HepG2 (cell line): Measurements from ENCODE around the gene FBXO28. TPM values are rescaled to one million over a fixed set of nuclear protein-coding genes. Genes with fewer than 3 reads are reported as not detected.

ENCODE experiments used
- ATF7 ChIP-seq, 2 experiments: fragments of 450-650 bp in 1 of 2; sonication (generic) in 1 of 2; formaldehyde crosslinking in 1 of 2; IDR thresholded peaks; 2 replicates each; pipeline versions ENCODE4 v1.4.0 to v1.6.1; 2016 to 2020; ENCODE audit warnings: antibody characterized with exemption in 1 of 2, mild to moderate bottlenecking in 1 of 2, missing genetic modification reagents in 1 of 2
- BHLHE40 ChIP-seq: IDR thresholded peaks from 2 replicates; pipeline ENCODE4 v1.6.1; 2011; ENCODE audit warnings: low read length, improper control_type of control experiment
- CENPT ChIP-seq: sonication (generic); formaldehyde crosslinking; IDR thresholded peaks from 2 replicates; pipeline ENCODE4 v1.8.0; 2022; ENCODE audit warnings: low read depth, mild to moderate bottlenecking, moderate library complexity, missing genetic modification reagents
- CREB1 ChIP-seq, 2 experiments: fragments of 450-650 bp in 1 of 2; IDR thresholded peaks; 2 replicates each; pipeline ENCODE4 v1.6.1; 2016 to 2017; ENCODE audit warnings: control low read depth in 1 of 2, mild to moderate bottlenecking in 1 of 2, missing compliant biosample characterization in 1 of 2, missing genetic modification characterization in 1 of 2
- ELF3 ChIP-seq: IDR thresholded peaks from 2 replicates; pipeline ENCODE4 v1.6.1; 2016; ENCODE audit warnings: missing genetic modification reagents, missing compliant biosample characterization
- LCORL ChIP-seq, 2 experiments: fragments of 450-650 bp in 1 of 2; sonication (generic) in 1 of 2; formaldehyde crosslinking in 1 of 2; IDR thresholded peaks; 2 replicates each; pipeline versions ENCODE4 v1.5.0 to v1.6.1; 2017 to 2020; ENCODE audit warnings: antibody characterized with exemption in 1 of 2, missing genetic modification reagents in 1 of 2
- MLLT10 ChIP-seq: sonication (generic); formaldehyde crosslinking; IDR thresholded peaks from 2 replicates; pipeline ENCODE4 v1.4.0; 2020; ENCODE audit warnings: missing genetic modification reagents
- NFATC3 ChIP-seq: sonication (generic); formaldehyde crosslinking; IDR thresholded peaks from 2 replicates; pipeline ENCODE4 v1.5.1; 2020; ENCODE audit warnings: mild to moderate bottlenecking, missing genetic modification reagents
- NFIC ChIP-seq: IDR thresholded peaks from 2 replicates; pipeline ENCODE4 v1.6.1; 2012; ENCODE audit warnings: mild to moderate bottlenecking, low read length, inconsistent platforms
- NPAS2 ChIP-seq: sonication (generic); formaldehyde crosslinking; IDR thresholded peaks from 2 replicates; pipeline ENCODE4 v1.8.0; 2022; ENCODE audit warnings: mild to moderate bottlenecking, missing genetic modification reagents, borderline replicate concordance
- PAX8 ChIP-seq: sonication (generic); formaldehyde crosslinking; IDR thresholded peaks from 2 replicates; pipeline ENCODE4 v1.8.0; 2022; ENCODE audit warnings: mild to moderate bottlenecking, missing genetic modification reagents, borderline replicate concordance
- PCBP2 ChIP-seq: fragments of 200-400 bp; formaldehyde crosslinking; optimal IDR thresholded peaks from 2 replicates; pipeline ENCODE3; 2018; ENCODE audit warnings: low read length, low read depth; ENCODE audit not compliant: poor library complexity, severe bottlenecking
- PHF21A ChIP-seq: sonication (generic); formaldehyde crosslinking; IDR thresholded peaks from 2 replicates; pipeline ENCODE4 v1.5.0; 2020; ENCODE audit warnings: mild to moderate bottlenecking, missing genetic modification reagents
- RBM39 ChIP-seq: fragments of 200-400 bp; formaldehyde crosslinking; IDR thresholded peaks from one replicate; pipeline ENCODE4 v1.6.1; 2018; ENCODE audit warnings: antibody characterized with exemption, mild to moderate bottlenecking, low read depth, low read length; ENCODE audit not compliant: poor library complexity, severe bottlenecking
- RFX3 ChIP-seq: IDR thresholded peaks from 2 replicates; pipeline ENCODE4 v1.6.1; 2016; ENCODE audit warnings: missing biosample characterization, missing genetic modification reagents
- RNF2 ChIP-seq: fragments of 450-650 bp; conservative IDR thresholded peaks from 2 replicates; pipeline ENCODE4 v1.6.1; 2016; ENCODE audit warnings: low read depth
- RORA ChIP-seq: sonication (generic); formaldehyde crosslinking; IDR thresholded peaks from 2 replicates; pipeline ENCODE4 v1.5.0; 2020; ENCODE audit warnings: mild to moderate bottlenecking, missing genetic modification reagents, moderate library complexity
- RXRB ChIP-seq: IDR thresholded peaks from 2 replicates; pipeline ENCODE4 v1.6.1; 2016; ENCODE audit warnings: borderline replicate concordance, missing genetic modification reagents, missing compliant biosample characterization
- SMAD1 ChIP-seq: sonication (generic); formaldehyde crosslinking; IDR thresholded peaks from 2 replicates; pipeline ENCODE4 v1.4.0; 2020; ENCODE audit warnings: missing genetic modification reagents, low read depth, mild to moderate bottlenecking, borderline replicate concordance
- SRSF1 ChIP-seq: fragments of 200-400 bp; formaldehyde crosslinking; optimal IDR thresholded peaks from 2 replicates; pipeline ENCODE3; 2017; ENCODE audit warnings: mild to moderate bottlenecking, low read depth, low read length, moderate library complexity
- ZBTB42 ChIP-seq: sonication (generic); formaldehyde crosslinking; IDR thresholded peaks from 2 replicates; pipeline ENCODE4 v1.5.0; 2020; ENCODE audit warnings: mild to moderate bottlenecking, missing genetic modification reagents
- ZFP1 ChIP-seq: IDR thresholded peaks from 2 replicates; pipeline ENCODE4 v1.6.1; 2016
- ZNF136 ChIP-seq: sonication (generic); formaldehyde crosslinking; IDR thresholded peaks from 2 replicates; pipeline ENCODE4 v1.8.1; 2022; ENCODE audit warnings: low read depth, mild to moderate bottlenecking, moderate library complexity, missing genetic modification reagents
- ZNF282 ChIP-seq: fragments of 450-650 bp; IDR thresholded peaks from 2 replicates; pipeline ENCODE4 v1.6.1; 2018; ENCODE audit not compliant: partially characterized antibody
- ZNF326 ChIP-seq: sonication (generic); formaldehyde crosslinking; IDR thresholded peaks from 2 replicates; pipeline ENCODE4 v1.4.0; 2020; ENCODE audit warnings: missing genetic modification reagents, borderline replicate concordance
- ZNF335 ChIP-seq: sonication (generic); formaldehyde crosslinking; IDR thresholded peaks from 2 replicates; pipeline ENCODE4 v1.4.0; 2020; ENCODE audit warnings: missing genetic modification reagents
- ZNF598 ChIP-seq: sonication (generic); formaldehyde crosslinking; IDR thresholded peaks from 2 replicates; pipeline ENCODE4 v1.5.1; 2020; ENCODE audit warnings: mild to moderate bottlenecking, missing genetic modification reagents, borderline replicate concordance
- ZNF709 ChIP-seq: sonication (generic); formaldehyde crosslinking; IDR thresholded peaks from 2 replicates; pipeline ENCODE4 v1.5.0; 2020; ENCODE audit warnings: mild to moderate bottlenecking, missing genetic modification reagents
- ZSCAN20 ChIP-seq: sonication (generic); formaldehyde crosslinking; IDR thresholded peaks from 2 replicates; pipeline ENCODE4 v1.4.0; 2020; ENCODE audit warnings: missing genetic modification reagents, mild to moderate bottlenecking, borderline replicate concordance
- polyA plus RNA-seq, 8 experiments: library from polyadenylated mRNA; depleted of rRNA in 3 of 8; stranded (reverse) in 7 of 8; unstranded in 1 of 8; fragments of >200 nt; fragmentation: Illumina TruSeq in 4 of 8; extraction: Trizol in 4 of 8; gene quantifications; 2 replicates each; pipeline versions ENCODE4 v1.2.1 to v1.2.3, GENCODE V29; 2011 to 2016; ENCODE audit warnings: low read depth in 4 of 8, missing spikeins in 1 of 8, mixed read lengths in 1 of 8; ENCODE audit not compliant: insufficient read depth in 1 of 8
- total RNA-seq, 5 experiments: library from RNA; depleted of rRNA; stranded (reverse); fragments of >200 nt; fragmentation: Illumina TruSeq; extraction: Trizol; gene quantifications; 2 replicates each; pipeline ENCODE4 v1.2.3, GENCODE V29; 2016; ENCODE audit warnings: low read depth in 1 of 5
- TF ChIP-seq, protein P1 (sequence below): sonication (generic); formaldehyde crosslinking; IDR thresholded peaks from 2 replicates; pipeline ENCODE4 v1.8.0; 2022; ENCODE audit warnings: missing genetic modification reagents, mild to moderate bottlenecking, moderate library complexity, borderline replicate concordance

Gene FBXO28
- total and polyA plus RNA-seq, 2 of the 13 experiments (the other 11 are each of a cell fraction or from before 2014, with no cell fraction given) = 8.5 to 29.1 TPM

DNA sequence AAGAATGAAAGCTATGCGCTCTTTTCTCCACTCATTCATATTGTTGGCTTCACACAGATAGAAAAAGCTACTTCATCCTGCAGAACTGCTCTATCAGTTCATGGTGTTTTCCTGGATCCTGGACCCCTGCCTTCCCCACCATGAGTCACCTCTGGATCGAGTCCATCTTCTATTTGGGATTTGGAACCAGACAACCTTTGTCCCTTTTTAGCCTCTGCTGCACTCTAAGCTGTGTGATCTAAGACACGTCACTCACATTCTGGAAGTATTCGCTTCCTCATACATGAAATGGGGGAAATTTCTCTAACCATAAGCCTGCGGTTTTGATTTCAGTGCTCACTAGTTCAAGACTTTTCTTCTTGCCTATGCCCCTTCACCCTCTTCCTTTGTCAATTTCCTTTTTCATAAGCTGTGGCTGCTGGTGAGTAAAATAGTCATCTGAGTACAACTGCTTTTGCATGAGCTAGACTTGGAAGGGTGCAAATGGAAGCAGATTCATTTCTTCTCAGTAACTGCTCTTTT, 55.0 kb downstream of the FBXO28 start (continued):
- TF ChIP-seq RXRB (CRISPR knock-in tag) (peak; percentile 35; the same call in 1 of the 2 replicates), ZNF326 (no peak), CENPT (CRISPR knock-in tag) (no peak), ZNF136 (no peak), BHLHE40 (no peak), LCORL (IDR thresholded peaks at IDR 0.05) (no peak), LCORL (CRISPR knock-in tag; IDR thresholded peaks at IDR 0.05) (peak; percentile 56; the same call in 1 of the 2 replicates), SMAD1 (no peak), RORA (CRISPR knock-in tag) (no peak), MLLT10 (CRISPR knock-in tag) (no peak), RBM39 (no peak), PCBP2 (no peak), NFATC3 (CRISPR knock-in tag) (no peak), CREB1 (IDR thresholded peaks at IDR 0.05) (peak; percentile 43), CREB1 (CRISPR knock-in tag; IDR thresholded peaks at IDR 0.05) (peak; percentile 40; the same call in 1 of the 2 replicates), NPAS2 (CRISPR knock-in tag) (no peak), PAX8 (CRISPR knock-in tag) (no peak), ZNF598 (CRISPR knock-in tag) (no peak), ZBTB42 (CRISPR knock-in tag) (no peak), PHF21A (CRISPR knock-in tag) (no peak), ZFP1 (CRISPR knock-in tag) (no peak), SRSF1 (no peak), ELF3 (CRISPR knock-in tag) (peak; percentile 63; the same call in 1 of the 2 replicates), ZNF709 (no peak), NFIC (no peak), ZNF335 (CRISPR knock-in tag) (no peak), RNF2 (no peak), ZNF282 (no peak), ATF7 (IDR thresholded peaks at IDR 0.05) (no peak), ATF7 (CRISPR knock-in tag; IDR thresholded peaks at IDR 0.05) (no peak), RFX3 (CRISPR knock-in tag) (no peak), ZSCAN20 (CRISPR knock-in tag) (no peak)
- TF ChIP-seq, protein P1, sequence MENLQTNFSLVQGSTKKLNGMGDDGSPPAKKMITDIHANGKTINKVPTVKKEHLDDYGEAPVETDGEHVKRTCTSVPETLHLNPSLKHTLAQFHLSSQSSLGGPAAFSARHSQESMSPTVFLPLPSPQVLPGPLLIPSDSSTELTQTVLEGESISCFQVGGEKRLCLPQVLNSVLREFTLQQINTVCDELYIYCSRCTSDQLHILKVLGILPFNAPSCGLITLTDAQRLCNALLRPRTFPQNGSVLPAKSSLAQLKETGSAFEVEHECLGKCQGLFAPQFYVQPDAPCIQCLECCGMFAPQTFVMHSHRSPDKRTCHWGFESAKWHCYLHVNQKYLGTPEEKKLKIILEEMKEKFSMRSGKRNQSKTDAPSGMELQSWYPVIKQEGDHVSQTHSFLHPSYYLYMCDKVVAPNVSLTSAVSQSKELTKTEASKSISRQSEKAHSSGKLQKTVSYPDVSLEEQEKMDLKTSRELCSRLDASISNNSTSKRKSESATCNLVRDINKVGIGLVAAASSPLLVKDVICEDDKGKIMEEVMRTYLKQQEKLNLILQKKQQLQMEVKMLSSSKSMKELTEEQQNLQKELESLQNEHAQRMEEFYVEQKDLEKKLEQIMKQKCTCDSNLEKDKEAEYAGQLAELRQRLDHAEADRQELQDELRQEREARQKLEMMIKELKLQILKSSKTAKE (CRISPR knock-in tag) = no peak
